HG03439 (cell line): ENCODE measurements around the gene AMBRA1.

ENCODE experiments used
- ATAC-seq: cut with Tn5 transposase; IDR thresholded peaks from one replicate; pipeline ENCODE4 v1.9.1; 2021; ENCODE audit warnings: mild to moderate bottlenecking, moderate library complexity; ENCODE audit not compliant: unreplicated experiment

Gene AMBRA1

GRCh38 chr11:46593550-46594373 is at the start of gene AMBRA1:
TSS of gene AMBRA1 (minus strand) at chr11:46594023. CDS start at chr11:46548380, 45,643 bp downstream.
- ATAC-seq = peak; percentile 78

DNA sequence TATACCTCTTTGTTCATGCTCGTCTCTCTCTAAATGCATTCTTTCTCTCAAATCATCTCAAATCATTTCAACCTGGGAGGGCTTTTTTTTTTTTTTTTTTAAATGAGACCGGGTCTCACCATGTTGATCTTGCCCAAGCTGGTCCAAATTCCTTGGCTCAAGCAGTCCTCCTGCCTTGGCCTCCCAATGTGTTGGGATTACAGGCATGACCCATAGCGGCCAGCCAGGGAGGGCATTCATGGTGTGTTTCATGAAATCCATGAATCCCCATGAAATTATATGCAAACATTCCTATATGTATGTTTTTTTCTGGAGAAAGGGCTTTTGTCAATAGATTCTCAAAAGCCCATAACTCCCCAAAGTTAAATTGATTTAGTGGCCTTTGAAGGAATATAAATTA is 49.7 kb upstream of the AMBRA1 start:
- ATAC-seq = no peak

DNA sequence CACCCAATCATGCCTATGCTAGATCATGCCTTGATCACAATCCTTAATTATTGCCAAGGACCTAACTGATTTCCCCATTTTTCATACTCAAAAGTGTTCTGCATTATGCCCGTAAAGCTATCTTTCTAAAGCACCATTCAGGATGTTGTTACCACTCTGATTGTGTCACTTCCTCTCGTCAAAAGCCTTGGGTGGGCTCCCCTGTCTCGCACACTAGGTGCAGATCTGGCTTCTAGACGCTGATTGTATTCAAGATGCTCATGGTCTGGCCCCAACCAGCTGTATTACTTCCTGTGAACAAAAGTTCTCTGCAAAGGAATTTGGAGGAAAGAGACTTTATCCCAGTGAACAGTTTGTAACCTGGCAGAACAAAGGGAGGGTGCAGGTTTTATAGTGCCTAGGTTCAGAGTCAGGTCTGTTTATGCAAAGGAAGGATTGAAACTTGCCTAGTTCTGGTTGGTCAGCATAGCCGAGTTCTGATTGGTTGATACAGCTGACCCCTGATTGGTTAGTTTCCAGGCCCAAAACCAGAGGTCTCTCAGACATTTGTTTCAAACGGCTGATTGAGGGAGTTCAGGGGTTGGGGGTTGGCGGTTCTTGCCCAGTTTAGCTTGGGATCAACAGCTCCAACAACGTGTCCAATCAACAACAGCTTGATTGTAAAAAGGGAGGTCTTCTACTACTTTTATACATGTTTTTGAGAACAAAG is 49.0 kb upstream of the AMBRA1 start:
- ATAC-seq = no peak

DNA sequence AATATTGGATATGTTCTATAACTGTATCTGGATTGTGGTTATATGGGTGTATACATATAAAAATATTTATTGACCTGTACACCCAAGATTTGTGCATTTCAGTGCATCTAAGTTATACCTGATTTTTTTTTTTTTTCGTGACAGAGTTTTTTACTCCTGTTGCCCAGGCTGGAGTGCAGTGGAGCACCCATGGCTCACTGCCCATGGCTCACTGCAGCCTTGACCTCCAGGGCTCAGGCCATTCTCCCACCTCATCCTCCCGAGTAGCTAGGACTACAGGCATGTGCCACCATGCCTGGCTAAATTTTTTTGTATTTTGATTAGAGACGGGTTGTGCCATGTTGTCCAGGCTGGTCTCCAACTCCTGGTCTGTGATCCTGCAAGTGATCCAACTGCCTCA is 47.8 kb upstream of the AMBRA1 start:
- no peak for ATAC-seq

DNA sequence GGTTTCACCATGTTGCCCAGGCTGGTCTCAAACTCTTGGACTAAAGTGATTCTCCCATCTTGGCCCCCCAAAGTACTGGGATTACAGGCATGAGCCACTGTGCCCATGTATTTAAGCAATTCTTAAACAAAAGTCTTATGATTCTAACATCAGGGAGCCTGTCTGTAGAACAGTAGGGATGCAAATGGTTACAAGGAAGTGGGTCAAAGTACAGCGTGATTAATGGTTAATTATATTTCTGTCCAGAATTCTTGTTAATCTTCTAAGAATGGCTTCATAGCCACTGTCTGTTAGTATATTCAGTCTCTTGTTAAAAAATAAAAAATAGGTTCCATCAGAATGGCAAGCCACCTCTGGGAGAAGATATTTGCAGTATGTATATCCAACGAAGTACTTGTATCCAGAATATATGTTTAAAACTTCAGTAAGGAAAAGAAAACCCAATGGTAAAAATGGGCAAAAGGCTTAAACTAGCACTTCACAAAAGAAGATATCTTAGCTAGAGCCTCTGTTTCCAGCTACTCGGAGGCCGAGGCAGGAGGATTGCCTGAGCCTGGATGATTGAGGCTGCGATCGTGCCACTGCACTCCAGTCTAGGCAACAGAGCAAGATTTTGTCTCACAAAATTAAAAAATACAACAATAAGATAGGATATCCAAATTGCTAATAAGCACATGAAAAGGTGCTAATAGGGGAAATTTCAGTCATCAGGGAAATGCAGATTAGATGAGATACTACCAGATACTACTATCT is 46.4 kb upstream of the AMBRA1 start:
- ATAC-seq = no peak

- no peak for ATAC-seq
Measured at GRCh38 chr11:46639197-46639839, 45.5 kb upstream of the AMBRA1 start.

- ATAC-seq = no peak
Measured at GRCh38 chr11:46637546-46637945, 43.7 kb upstream of the AMBRA1 start.

DNA sequence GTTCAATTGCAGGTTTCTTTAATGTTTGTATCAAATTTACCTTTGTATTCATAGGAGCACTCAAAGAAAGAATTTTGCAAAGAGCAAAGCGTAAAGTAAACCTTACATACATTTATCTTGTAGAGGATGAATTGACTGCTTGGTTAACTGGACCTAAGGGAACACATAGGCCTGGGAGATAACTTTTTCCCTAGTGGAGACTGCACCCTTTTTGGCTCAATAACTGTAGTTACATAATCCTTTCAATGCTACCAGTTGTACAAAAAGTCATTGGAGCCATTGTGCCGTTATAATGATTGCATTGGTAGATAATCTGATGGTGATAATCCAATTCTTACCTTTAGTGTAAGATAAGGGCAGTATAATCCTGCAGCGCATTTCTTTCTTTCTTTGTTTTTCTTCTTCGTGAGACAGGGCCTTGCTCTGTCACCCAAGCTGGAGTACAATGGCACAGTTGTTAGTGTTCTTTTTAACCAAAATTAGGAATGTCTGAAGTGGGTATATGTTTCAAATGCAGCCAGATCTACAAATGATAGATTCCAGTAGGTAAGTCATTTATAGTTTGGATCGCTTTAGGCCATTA is 41.8 kb upstream of the AMBRA1 start:
- ATAC-seq = no peak

DNA sequence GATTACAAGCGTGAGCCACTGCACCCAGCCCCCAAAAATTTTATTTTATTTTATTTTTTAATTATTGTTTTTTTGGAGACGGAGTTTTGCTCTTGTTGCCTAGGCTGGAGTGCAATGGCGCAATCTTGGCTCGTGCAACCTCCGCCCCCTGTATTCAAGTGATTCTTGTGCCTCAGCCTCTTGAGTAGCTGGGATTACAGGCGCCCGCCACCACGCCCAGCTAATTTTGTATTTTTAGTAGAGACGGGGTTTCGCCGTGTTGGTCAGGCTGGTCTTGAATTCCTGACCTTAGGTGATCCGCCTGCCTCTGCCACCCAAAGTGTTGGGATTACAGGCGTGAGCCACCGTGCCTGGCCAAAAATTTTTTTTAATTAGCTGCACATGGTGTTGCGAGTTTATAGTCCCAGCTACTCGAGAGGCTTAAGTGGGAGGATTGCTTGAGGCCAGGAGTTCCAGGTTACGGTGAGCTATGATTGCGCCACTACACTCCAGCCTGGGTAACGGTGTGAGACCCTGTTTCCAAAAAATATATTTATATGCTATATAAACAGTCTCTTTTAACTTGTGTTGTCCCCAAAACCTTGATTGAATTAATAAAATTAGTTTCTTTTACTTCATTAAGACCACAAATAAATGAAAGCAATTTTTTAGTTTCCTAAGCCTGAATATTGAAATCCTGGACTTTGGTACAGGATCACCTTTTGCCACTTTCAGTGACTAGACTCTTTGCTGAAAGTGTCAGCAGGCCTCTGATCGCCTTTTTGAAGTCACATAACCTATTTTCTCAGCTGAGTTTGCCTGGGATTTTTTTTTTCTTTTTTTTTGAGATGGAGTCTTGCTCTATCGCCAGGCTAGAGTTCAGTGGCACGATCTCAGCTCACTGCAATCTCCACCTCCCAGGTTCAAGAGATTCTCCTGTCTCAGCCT is 39.7 kb upstream of the AMBRA1 start:
- no peak for ATAC-seq

DNA sequence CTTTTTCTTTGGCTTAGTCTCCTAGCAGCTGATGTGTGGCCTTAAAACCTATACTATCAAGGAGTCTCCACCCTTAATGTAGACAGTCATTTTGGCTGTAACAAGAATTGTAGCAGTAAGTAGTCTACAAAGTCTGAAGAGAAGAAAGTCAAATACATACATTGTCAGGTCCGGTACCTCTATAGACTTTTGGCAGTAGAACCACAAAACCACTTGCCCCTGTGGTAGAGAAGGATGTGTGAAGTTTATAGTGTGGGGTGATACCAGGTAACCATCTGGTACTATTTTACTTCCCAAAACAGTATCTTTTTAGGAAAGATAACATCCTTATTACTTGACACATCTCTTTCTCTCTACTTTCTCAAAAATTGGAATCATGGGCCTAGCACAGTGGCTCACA is 38.7 kb upstream of the AMBRA1 start:
- no peak for ATAC-seq

DNA sequence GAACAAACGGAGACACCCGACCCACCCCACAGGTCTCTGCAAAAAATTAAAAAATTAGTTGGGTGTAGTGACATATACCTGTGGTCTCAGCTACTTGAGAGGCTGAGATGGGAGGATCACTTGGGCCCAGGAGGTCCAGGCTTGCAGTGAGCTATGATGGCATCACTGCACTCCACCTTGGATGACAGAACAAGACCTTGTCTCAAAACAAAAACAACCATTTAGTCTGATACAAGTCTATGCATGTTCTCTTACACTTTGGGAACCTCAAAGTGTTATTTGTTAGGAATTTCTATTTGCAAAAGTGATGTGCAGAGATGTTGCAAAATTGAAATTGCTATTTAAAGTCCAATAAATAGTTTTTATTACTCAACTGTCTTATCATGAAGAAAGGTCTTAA is 37.9 kb upstream of the AMBRA1 start:
- no peak for ATAC-seq

DNA sequence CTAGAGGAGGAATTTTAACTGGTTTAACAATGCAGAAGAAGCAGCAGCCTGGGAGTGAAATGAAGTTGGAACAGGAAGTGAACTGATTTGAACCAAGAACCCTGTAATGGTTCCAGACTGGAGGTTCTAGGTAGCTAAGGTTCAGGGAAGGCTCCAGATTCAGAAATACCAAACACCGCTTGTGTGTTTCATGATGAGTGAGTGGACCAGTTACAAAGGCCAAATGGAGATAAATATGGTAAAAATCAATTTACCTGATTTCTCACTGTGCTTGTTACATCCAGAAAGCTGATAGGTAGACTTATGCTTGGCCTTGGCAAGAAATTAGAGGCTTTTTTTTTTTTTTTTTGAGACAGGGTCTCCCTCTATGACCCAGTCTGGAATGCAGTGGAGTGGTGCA is 36.4 kb upstream of the AMBRA1 start:
- no peak for ATAC-seq

- no peak for ATAC-seq
Measured at GRCh38 chr11:46628961-46629360, 35.1 kb upstream of the AMBRA1 start.

DNA sequence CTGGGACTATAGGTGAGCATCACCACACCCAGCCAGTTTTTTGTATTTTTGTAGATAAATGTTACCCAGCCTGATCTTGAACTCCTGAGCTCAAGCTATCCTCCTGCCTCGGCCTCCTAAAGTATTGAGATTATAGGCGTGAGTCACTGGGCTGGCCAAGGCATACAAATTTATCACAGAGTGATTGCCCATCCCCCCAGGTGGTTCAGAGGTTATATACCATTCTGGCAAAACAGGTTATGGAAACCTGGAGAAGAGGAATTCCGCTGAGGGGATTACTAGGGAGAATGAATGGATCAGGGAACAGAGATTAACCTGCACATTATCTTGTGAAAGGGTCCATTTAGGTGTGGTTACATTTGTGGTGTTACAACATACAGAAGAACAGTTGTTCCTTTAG is 31.6 kb upstream of the AMBRA1 start:
- no peak for ATAC-seq

DNA sequence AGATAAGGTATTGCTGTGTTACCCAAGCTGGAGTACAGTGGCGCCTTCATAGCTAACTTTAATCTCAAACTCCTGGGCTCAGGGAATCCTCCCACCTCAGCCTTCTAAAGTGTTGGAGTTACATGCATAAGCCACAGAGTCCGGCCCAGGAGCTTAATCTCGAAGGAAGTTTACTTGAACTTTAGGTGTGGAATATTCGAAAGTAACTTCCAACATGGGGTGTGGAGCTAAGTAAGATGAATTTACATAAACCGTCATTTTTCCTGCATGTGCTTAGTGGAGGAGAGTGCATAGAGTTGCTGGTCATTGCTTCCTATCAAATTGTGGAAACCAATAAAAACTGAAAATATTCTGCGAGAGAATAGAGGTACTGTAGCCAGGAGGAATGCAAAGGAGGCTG is 25.0 kb upstream of the AMBRA1 start:
- no peak for ATAC-seq

GRCh38 chr11:46617972-46618314 is 24.1 kb upstream of the AMBRA1 start:
- ATAC-seq = peak; percentile 3

- peak; percentile 94 for ATAC-seq
Measured at GRCh38 chr11:46617134-46617971, 23.5 kb upstream of the AMBRA1 start, which contains the start of the genes ATG13 and HARBI1. TSS of gene ATG13 (plus strand) at chr11:46617553. CDS start at chr11:46644292, 26,739 bp downstream. TSS of gene HARBI1 (minus strand) at chr11:46617227. CDS start at chr11:46616237, 990 bp downstream.

GRCh38 chr11:46616551-46617133 is 22.8 kb upstream of the AMBRA1 start:
- no peak for ATAC-seq
